GM18870 (cell line): Measurements from ENCODE around the gene LAMTOR2.
"Not testable (repeated sequence)": the region's sequence is repeated elsewhere in the genome, so short reads cannot be mapped to it uniquely, and the experiment has no call there.

ENCODE experiments used
- ATAC-seq: cut with Tn5 transposase; IDR thresholded peaks from one replicate; pipeline ENCODE4 v1.9.1; 2021; ENCODE audit warnings: moderate library complexity; ENCODE audit not compliant: unreplicated experiment

The LAMTOR2 gene

DNA sequence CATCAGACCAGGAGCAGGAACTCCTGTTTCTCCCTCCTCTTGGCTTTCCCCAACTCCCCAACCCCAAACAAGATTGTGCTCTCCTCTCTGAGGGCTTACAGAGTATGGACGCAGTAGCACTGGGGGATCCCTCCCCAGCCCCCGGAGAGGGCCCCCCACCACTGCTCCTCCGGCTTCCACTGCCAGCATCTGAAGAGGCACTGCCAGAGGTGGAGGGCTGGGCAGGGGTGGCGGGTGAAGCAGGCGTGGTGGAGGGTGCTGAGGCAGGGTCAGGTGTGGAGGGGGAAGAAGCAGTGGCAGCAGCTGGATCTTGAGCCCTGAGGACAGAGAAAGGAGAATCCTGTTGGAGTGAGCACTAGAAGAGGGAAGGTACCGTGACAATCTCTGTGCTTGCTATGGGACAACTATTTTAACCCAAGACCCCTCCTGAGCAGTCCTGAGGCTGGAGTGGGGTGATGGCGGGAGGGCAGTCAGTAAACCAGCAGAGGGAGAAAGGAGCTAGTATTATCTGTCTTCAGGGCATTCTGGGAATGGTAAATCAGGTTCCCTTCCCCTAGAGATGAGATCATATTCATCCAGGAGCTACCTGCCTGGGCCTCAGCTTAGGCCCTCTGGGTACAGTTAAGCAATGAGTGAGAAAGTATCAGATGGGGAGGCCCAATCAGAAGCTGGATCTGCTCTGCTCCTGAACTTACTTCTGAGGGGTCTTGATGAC lies 3.4 kb upstream of the LAMTOR2 start:
- ATAC-seq: no peak

DNA sequence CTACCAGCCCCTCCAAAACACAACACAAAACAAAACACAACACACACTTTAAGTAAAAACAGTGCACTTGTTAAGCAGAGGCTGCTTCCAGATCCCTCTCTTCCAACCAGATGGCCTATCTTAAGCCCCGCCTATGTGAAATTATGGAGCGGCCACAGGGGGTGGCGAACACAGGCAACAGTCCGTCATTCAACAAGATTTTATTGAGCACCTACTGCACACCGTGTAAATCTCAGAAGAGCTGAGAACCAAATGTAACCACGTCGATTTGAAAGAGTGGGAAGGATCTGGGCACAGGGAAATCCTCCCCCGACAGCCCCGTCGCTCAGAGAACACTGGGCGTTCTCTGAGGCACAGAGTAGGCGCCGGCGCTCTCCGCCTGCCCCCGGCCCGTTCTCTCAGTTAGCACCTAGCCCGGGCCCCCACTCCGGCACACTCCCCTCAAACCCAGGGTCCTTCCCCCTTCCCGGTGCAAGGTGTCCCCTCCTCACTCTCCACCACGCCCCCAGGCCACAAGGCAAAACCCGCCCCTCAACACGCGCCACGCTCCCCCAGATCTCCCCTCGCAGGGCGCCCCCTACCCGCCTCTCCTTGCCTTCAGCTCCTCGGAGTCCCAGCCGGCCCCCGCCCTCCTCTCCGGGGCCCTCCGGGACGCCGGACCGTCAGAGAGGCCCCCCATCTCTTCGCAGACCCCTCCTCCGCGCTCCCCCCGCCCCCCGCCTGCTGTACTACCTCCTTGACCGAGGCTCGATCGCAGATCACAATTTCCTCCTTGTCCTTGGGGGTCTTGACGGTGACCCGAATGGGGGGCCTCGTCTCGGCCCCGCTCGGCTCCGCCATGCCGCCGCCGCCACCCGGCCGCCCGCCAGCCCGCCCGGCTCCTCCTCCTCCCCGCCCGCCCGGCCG lies 1.5 kb upstream of the LAMTOR2 start:
- no peak for ATAC-seq

DNA sequence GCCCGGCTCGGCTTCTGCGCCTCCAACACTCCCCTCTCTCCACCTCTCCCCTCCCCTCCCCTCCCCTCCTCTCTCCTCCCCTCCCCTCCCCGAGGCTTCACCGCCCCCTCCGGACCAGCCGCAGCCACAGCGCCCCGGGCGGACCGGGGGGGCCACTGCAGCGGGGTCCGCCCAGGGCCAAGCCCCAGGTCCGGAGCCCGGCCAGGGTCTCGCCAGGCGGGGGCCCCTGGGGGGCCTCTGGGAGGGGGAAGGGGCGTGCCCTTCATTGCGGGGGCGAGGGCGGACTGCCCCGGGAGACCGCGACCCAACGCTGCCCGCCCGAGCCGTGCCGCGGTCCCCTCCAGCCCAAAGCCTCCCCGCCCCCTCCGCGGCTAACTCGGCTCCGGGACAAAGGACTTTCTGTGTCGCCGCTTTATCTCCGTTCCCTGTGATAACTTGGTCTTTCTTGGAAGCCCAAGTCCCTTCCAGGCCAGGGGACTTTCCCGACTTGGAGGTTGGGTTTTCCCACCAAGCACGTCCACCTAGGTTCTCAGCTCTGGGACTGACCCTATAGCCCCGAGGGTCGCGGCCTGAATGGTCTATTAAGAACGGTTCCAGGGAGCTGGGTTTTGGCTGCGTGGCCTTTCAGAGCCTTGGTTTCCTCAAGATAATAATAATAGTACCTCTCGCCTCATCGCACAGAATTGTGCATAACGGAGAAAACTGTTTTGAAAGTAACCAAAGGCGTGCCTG lies 648 bp upstream of the LAMTOR2 start, which contains the start of gene UBQLN4:
Gene UBQLN4, minus strand, starts transcription at position 31 of the 732 bp plus-strand sequence. CDS start 97 bp downstream, outside the sequence.
- ATAC-seq: no peak

DNA sequence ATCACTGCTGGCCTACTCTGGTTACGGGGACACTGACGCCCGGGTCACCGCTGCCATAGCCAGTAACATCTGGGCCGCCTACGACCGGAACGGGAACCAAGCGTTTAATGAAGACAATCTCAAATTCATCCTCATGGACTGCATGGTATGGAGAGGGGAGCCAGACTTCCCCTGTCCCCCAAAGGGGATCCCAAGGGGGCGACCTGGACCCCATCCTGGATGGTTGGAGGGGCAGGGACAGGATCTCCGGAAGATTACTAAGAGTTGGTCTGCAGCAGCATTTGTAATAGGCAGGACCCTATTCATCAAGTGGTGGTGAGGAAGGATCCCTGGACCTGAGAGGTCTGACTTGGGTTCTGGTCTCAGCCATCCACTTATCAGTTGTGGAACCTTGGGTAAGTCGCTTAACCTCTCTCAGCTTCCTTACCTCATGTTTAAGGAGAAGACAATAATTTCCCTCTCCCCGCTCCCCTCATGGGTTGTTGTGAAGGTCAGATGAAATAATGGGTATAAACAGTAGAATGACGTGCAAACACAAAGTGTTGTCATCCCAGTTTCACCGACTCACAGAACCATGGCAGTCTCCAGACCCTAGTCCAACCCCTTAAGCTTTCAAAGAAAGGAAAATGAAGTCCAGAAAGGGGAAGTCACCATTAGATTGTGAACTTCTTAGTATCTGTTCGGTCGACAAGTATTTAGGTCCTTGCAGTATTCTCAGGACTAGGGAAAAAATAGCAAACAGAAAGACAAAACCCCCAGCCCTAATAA lies 883 bp downstream of the LAMTOR2 start:
- no peak for ATAC-seq

DNA sequence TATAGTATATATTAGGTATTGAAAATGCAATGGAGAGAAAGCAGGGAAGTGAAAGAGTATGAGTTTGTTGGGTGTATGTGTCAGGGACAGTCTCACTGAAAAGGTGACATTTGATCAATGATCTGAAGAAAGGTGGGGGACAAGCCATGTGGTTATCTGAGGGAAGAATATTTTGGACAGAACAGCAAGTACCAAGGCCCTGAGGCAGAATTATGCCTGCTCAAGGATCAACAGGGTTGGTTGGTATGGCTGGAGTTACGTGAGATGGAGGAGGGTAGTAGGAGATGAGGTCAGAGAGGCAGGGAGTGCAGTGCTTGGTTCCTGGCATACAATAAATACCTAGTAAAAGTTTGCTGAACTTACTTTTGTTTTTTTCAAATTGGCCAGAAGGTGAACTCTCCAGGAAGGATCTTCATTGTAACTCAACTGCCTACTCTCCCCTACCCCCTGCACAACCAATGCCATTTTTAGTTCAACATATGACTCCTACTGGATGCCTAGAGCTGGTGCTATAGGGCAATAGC lies 1.8 kb downstream of the LAMTOR2 start:
- no peak for ATAC-seq

DNA sequence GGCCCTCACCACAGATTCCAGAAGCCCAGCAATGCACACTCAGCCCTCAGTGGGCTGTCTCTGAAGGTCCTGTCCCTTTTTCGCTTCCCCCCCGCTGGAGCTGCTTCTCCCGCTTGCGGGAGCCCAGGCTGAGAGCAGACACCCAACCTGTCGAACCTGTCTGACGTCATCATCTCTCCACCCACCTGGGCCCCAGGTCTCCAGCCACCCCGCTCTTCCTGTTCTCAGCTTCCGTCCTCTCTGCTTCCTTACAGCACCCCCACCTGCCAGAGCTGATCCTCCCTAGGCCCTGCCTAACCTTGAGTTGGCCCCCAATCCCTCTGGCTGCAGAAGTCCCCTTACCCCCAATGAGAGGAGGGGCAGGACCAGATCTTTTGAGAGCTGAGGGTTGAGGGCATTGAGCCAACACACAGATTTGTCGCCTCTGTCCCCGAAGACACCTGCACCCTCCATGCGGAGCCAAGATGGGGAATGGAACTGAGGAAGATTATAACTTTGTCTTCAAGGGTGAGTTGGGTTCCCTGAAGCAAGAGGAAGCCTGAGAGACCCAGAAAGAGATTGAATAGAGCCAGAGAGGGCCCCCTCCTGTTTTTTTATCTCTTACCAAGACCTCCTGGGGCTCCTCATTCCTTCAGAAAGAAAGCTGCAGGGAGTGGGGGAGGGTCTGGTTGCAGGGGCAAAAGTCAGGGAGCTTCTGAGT lies 6.5 kb downstream of the LAMTOR2 start, which contains the start of gene RAB25:
Gene RAB25, plus strand, starts transcription at position 224 of the 700 bp plus-strand sequence. Its CDS starts 241 bp downstream, at position 465.
- ATAC-seq: no peak

DNA sequence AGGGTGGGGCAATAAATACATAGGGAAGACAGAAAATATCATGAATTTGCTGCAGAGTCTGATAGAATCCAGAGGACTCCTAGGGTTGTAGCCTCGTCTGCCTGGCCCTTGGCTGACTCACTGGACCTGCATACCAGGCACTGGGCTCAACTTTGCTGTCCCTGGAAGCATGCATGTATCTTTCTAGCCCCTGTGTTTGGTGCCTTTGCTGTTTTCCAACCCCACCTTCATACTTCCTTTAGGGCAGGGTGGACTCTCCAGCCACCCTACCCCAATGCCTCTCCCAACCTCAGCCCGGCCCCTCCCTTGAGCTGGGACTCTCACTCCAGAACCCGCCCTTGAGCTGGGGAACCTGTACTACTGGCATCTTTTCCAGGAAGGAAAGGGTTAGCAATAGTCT lies 7.6 kb downstream of the LAMTOR2 start:
- ATAC-seq: no peak

DNA sequence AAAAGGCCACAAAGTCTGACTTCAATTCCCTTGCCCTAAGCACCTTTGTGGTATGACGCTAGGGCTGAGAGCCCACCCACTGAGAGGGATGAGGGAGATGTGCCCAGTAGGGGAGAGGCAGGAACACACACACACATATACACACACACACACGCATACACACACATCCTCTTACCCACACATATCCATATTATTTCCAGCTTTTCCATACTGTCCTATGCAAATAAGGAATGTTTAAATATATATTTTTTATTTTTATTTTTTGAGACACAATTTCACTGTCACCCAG lies 9.4 kb downstream of the LAMTOR2 start:
- ATAC-seq: no peak

DNA sequence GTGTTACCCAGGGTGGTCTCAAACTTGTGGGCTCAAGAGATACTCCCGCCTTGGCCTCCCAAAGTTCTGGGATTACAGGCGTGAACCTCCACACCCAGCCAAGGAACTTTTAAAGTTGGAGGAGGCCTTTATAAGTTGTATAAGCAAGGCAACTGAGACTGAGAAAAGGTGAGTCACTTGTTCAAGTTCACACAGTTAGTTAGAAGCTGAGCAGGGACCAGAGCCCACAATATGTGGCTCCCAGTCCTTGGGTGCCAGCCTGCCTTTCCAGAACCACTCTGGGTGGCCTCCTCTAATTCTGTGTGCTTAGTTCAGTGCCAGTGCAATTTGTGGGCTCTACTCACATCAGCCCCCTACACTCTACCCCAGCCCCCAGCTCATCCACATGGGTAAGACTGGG lies 10.0 kb downstream of the LAMTOR2 start:
- no peak for ATAC-seq

DNA sequence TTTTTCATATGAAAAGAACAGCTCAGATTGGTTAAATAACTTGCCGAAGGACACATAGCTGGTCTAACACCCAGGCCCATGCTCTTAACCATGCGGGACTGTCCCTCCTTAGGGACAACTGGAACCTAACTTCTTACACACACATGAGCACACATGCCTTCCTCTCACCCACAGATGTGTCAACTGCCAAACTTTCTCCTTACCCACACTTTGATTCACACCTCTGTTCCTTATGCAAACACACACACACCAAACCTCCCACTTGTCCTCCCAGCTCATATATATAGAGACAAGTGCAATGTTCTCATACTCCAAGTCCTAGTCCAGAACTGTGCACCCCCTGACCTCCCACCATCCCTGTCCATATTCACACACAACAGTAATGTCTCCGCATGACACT lies 10.6 kb downstream of the LAMTOR2 start:
- ATAC-seq: no peak

DNA sequence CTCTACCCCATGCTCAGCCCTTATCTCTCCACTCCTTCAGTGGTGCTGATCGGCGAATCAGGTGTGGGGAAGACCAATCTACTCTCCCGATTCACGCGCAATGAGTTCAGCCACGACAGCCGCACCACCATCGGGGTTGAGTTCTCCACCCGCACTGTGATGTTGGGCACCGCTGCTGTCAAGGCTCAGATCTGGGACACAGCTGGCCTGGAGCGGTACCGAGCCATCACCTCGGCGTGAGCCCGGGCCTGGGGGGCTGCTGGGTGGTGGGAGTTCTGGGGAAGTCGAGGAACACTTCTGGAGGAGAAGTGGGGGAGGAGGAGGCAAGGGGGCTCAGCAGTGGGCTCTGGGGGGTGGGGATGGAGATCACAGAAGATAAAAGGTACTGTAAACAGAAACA lies 11.3 kb downstream of the LAMTOR2 start:
- no peak for ATAC-seq

DNA sequence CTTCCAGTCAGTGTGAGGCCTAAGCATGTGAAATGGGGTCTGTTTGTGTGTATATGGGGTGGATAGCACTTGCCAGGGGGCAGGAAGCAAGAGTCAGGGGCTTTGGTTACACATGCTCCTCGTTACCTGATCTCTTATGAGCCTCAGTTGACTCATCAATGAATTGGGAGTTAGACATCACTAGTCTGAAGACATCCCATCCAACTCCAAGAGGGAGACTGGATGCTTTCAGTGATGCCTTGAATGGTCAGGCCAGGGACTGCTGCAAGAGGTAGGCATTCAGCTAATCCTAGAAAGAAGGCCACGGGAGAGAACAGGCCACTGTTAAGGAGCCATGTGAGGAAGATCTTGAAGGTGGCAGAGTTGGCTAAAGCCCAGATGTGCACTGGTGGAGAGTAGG lies 12.7 kb downstream of the LAMTOR2 start:
- ATAC-seq: no peak

DNA sequence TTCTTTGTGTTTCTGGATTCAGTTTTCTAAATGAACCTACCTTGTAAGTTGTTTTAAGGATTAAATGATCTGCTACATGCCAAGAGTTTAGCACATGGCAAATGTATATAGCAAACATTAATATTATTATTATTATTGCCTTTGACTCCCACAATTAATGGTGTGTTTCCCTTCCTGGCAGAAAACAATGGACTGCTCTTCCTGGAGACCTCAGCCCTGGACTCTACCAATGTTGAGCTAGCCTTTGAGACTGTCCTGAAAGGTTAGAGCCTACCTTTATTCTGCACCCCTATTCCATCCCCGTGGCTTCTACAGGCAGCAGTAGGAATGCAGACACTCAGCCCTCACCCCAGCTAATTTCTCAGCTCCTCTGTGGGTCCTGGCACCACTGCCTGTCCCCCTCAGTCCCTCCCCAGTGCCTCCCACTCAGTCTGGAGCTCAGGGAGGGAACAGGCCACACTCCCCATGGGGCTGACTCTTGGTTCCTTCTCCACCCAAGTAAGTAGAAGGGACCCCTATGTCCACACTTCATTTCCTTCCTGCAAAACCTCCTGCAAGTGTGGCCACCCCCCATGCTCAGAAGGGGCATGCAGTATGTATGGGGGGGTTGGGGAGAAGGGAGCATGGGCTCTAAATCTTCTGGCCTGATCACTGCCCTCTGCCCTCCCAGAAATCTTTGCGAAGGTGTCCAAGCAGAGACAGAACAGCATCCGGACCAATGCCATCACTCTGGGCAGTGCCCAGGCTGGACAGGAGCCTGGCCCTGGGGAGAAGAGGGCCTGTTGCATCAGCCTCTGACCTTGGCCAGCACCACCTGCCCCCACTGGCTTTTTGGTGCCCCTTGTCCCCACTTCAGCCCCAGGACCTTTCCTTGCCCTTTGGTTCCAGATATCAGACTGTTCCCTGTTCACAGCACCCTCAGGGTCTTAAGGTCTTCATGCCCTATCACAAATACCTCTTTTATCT lies 15.2 kb downstream of the LAMTOR2 start:
- ATAC-seq: no peak

DNA sequence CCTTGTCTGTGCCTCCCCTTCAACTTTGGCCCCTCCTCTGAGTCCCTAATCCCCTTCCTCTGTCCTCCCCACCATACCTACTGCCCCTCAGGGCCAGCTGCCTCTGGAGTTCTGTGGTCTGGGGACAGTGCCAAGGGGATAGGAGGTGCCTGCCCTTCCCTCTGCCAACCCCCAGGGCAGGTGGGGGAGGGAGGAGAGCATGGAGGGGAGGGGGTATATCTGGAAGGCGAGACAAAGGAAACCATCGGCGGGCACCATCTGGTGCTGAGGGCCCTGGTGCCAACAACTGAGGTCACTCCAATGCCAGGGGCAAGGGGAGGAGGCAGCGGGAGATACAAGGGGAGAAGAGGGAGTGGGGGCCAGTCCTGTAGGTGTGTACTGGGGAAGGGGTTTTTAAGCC lies 16.0 kb downstream of the LAMTOR2 start:
- ATAC-seq: no peak

DNA sequence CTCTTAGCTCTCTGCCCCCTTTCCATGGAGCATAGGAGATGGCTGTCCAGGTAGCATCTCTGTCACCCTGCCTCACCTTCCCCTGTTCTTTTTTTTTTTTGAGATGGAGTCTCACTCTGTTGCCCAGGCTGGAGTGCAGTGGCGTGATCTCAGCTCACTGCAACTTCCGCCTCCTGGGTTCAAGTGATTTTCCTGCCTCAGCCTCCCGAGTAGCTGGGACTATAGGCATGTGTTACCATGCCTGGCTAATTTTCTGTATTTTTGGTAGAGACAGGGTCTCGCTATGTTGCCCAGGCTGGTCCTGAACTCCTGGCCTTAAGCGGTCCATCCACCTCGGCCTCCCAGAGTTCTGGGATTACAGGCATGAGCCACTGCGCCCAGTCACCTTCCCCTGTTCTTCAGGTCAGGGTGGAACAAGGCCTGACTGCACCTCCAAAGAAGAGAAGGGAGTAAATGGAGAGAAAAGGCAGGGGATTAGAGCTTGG lies 16.8 kb downstream of the LAMTOR2 start:
- ATAC-seq: not testable (repeated sequence)

DNA sequence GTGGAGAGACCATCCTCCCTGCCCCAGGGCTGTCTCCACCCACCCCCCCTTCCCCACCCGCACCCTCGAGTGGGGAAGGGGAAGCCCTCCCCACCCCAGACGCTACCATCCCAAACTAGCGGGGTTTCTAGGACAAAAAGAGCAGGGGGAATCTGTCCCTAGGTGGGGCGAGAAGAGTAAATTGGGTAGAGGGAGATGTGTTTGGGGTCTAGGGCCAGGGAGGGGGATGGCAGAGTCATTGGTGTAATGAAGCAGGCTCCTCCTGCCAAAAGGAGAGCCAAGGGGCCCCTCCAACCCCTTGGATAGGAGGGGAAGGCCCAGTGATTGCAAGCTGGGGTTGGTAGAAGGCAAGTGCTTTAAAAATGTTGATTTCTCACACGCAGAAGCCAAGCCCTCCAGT lies 17.7 kb downstream of the LAMTOR2 start:
- no peak for ATAC-seq

DNA sequence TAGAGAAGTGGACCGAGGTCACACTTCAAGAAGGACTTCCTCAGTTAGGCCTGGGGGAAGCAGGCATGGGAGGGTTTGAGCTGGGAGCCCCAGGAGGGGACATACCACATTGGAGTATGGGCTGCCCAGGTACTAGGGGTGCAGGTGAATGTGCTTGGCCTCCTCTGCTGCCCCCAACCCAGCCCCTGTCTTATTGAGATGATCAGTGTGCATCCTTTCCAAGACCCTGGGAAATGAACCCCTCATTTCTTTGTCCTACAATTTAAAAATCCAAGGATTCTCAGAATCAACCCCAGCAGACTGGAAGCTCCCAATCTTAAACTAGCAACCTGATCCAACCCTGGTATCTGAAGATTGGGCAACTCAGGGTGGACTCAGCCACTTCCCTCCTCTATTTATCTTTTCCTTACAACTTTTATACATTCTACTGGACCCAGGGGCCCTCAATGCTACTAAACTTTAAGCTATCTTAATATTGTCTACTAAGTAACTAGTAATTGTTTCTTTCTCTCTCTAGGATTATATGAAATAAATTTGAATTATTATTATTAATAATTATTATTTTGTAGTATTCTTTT lies 18.6 kb downstream of the LAMTOR2 start:
- ATAC-seq: no peak

DNA sequence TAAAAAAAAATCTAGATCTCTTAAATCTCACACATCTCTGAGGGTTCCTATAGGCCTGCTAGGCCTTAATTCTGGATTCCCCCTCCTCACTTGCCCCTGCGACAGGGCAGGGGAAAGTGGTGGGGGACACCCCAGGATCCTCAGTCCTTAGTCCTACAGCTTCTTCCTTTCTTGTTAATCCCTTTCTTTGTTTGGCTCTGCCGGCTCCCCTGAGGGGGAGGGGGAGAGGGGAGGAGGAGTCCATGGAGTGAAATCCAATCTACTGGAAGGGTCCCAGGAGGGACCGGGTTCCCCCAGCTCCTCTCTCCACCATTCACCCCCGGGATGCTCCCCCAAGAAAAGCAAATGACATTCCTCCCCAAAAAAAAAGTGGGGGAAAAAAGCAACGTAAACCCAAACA lies 19.2 kb downstream of the LAMTOR2 start:
- ATAC-seq: no peak
